Dedifferentiated amniotic fluid mesenchymal stem cell (primary cell): Measurements from ENCODE around the gene MPND.
"Not testable (repeated sequence)": the region's sequence is repeated elsewhere in the genome, so short reads cannot be mapped to it uniquely, and the experiment has no call there.

ENCODE experiments used
- DNase-seq: peaks from one replicate; pipeline ENCODE4 v3.0.0-alpha.2; 2016; ENCODE audit errors: extremely low spot score

The MPND gene

DNA sequence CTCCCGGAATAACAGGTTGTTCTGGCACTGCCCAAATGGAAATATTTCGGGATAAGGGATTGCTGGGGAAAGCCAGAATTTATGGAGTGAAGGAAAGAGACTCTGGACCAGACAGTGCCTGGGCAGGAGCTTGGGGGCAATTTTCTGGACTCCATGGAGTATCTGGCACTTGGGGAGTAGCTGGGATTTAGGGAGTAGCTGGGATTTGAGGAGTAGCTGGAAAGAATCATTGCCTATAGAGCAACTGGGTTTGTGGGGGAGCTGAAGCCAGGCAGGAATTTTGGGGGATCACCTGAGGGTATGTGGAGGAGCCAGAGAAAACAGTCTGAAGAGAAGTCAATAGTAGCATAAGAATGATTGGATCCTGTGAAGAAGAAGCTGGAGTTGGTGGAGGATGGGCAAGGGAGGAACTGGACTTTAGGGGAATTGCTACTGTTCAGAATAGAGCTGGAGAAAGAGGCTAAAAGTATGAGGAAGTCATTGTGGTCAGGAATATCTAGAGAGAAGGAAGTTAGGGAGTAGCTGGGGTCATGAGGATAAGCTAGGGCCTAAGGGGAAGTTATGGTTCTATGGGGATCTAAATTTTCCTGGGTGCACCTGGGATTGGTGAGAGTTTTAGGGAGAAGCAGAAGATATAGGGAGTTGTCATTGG lies 24.2 kb upstream of the MPND start:
- no peak for DNase-seq

DNA sequence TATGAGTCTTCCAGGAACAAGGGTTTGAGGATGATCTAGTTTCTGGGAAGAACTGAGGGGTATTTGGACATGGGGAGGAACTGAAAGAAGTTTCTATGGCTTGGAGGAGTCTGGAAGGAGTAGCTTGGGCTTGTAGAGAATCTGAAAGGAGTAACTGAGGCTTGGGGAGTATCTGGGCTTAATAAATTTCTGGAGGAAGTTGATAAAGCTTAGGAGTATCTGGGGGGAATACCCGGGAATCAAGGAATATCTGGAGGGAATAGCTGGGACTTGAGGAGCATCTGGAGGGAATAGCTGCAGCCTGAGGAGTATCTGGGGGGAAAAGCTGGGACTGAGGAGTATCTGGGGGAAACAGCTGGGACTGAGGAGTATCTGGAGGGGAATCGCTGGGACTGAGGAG lies 22.9 kb upstream of the MPND start:
- no peak for DNase-seq

DNA sequence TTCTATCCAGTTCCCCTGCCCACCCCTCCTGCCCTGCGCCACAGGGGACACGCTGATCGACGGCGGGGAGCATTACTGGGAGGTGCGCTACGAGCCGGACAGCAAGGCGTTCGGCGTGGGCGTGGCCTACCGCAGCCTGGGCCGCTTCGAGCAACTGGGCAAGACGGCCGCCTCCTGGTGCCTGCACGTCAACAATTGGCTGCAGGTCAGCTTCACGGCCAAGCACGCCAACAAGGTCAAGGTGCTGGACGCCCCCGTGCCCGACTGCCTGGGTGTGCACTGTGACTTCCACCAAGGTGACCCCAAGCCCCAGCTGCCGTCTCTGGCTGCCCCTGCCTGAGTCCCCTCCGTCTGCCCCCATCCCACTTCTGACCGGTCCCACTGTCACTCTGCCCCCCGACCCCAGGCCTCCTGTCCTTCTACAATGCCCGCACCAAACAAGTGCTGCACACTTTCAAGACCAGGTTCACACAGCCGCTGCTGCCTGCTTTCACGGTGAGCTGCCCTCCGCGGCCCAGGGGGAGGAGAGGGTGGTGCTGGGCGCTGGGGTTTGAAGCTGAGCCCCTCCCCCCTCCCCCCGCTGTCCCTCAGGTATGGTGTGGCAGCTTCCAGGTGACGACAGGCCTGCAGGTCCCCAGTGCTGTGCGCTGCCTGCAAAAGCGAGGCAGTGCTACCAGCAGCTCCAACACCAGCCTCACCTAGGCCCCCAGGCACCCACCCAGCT lies 20.3 kb upstream of the MPND start:
- DNase-seq = no peak

DNA sequence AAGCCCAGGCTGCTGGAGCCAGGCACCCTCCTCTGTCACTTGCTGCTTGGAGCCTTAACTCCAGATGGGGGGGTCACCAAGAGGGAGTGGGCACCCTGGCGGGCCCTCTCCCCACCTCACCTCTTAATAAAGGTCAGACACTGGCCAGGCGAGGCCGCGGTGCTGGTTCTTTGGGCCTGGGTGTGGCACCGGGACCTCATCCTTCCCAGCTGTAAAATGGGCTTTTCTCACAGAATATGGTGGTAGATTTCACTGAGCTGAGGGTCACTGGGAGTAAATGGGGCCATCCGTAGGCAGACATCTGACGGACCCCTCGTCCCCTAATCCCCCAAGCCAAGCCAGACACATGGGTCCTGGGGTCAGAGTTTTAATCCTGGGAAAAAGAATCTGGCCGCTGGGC lies 19.7 kb upstream of the MPND start:
- DNase-seq = no peak

DNA sequence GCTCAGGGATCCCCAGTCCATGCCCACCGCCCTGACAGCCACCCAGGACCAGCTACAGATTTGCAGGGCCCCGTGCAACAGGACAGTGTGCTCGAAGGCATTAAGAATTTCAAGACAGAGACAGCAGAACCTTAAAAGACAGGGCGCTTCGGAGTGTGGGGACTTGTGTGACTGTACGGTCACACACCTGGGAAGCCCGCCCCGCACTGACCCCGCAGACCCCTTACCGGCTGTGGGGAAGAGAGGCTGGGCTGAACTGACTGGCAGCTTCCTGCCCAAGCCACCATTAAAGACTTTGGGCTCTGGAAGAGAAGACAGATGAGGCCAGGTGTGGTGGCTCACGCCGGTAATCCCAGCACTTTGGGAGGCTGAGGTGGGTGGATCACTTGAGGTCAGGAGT lies 19.1 kb upstream of the MPND start:
- no peak for DNase-seq

DNA sequence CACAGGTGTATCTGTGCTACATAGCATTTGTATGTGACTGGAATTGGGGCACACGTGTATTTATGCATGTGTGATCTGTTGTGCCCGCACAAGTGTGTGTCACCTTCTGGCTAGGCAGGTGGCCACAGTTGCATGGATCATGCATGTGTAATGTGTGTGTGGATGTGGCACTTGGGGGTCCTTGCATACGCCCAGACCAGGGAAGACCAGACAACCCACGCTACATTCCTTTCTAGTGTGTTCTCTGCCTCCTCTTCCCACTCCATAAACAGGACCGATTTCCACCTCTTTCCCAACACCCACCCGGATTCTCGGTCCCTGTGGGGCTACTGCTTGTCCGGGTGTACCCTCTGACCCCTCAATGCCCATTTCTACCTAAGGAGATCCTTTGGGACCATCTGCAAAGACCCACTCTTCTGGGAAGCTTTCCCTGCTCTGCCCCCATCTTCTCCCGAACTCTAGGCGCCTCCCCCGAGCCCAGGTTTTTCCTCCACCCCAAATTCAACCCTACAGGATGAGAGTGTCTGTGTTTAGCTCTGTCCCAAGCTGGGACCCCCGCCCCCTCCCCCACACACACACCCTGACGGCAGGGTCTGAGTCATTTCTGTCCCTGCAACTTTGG lies 17.0 kb upstream of the MPND start:
- DNase-seq = no peak

DNA sequence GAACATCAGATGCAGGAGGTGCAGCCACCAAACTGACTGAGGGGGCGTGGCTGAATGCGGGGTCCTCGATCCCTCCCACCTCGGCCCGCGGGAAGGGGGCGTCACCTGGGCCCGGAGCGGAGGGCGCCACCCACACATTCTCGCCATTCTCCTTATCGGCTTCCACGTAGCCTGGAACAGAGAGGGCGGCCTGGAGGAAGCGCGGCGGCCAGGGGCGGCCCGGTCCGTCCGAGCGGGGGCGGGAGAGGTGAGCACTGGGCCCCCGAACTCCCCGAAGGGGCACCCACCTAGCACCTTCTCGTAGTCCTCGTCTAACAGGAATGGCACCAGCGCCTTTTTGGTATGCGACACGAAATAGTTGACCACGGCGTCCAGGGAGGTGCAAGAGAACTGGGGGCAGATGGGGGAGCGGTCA lies 16.5 kb upstream of the MPND start:
- DNase-seq = no peak

DNA sequence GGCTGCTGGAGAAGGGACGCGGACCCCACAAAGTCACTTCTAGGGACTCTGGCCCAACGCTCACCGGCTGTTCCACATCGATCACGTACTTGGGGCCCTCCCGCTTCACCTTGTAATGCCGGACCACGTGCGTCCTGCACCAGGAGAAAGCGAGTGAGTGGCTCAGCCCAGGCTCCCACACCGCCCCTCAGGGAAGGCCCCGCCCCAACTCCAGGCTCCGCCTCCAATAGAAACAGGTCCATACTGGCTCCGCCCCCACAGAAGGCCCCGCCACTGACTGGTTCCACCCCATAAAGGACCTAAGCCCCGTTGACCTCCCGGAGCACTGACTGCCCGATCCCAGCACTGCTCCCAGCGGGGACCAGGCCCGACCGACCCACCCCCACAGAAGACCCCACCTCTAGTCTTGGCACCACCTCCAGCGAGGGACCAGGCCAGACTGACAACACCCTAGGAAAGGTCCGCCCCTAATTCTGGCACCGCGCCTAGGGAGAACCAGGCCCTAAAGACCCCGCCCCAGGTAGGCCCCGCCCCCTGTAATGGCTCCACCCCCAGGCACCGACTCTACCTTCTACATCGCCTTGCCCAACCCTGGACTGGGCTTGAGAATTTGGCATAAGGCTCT lies 16.0 kb upstream of the MPND start:
- no peak for DNase-seq

DNA sequence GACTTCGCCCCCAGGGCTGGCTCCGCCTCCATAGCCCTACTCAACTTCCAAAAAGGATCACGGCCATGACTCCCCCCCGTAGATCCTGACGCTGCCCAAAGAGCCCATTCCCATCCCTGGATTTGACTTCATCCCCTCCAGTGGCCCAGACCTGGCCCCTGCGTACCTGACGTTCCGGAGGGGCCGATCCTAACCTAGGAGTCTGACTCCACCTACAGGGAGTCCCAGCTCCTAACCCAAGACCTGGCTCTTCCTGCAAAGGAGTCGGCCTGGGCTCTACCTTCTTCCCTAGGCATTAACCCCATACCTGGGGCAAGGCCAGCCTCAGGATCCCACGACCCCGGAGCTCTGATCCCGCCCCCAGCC lies 15.5 kb upstream of the MPND start:
- no peak for DNase-seq

DNA sequence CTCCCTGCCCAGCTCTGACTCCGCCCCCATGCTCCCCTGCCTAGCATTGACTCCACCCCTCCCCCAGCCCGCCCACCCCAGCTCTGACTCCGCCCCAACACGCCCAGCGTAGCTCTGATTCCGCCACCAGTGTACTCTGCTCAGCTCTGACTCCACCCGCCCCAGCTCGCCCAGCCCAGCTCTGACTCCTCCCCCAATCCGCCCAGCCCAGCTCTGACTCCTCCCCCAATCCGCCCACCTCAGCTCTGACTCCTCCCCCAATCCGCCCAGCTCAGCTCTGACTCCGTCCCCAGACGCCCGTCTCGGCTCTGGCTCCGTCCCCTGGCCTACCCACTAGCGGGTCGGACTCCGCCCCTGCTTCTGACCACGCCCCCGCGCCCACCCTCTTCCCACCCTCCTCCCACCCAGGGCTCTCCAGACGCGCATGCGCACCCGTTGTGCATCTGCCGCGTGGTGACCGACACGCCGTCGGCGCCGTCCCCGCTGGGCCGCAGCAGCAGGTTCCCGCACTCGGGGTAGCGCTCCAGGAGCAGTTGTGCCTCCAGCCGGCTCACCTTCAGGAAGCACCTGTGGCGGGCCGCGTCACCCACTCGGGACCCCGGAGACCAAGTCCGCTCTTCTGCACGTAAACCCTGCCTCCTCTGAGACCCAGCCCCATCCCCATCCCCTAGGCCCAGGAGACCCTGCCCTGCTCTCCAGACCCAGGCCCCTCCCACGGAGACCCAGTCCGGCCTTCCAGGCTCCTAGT lies 14.9 kb upstream of the MPND start:
- DNase-seq = peak; percentile 86

DNA sequence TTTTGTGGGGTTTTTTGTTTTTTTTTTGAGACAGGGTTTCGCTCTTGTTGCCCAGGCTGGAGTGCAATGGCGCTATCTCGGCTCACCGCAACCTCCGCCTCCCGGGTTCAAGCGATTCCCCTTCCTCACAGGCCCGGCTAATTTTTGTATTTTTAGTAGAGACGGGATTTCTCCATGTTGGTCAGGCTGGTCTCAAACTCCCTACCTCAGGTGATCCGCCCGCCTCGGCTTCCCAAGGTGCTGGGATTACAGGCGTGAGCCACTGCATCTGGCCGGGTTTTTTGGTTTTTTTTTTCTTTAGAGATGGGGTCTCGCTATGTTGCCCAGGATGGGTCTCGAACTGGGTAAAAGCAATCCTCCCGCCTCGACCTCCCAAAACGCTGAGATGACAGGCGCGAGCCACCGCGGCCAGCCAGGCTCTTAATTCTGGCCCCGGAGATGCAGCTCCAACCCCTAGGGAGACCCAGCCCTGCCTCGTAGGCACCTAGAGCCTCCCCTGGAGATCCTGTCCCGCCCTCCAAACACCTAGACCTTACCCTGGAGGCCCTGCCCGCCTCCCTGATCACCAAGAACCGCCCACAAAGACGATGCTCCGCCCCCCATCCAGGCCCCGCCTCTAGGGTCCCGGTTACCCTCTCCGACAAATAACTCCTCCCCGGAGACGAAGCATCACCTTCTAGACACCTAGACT lies 14.2 kb upstream of the MPND start:
- DNase-seq = not testable (repeated sequence)

DNA sequence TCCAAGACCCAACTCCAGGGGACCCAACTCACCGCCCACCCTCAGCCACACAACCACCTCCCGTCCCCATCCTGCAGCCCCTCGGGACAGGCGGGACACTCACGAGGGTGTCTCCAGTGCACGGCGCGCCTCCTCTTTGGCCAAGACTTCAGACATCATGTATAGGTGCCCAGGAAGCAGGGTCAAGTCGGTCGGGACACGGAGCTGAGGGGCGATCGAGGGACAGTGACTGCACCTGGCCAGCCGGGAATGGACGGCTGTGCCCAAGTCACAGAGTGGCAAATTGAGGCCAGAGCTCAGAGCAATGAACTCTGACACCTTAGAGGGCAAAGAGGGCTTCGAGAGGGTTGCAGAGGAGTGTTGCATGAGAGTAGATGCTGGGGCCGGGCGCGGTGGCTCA lies 13.5 kb upstream of the MPND start:
- no peak for DNase-seq

DNA sequence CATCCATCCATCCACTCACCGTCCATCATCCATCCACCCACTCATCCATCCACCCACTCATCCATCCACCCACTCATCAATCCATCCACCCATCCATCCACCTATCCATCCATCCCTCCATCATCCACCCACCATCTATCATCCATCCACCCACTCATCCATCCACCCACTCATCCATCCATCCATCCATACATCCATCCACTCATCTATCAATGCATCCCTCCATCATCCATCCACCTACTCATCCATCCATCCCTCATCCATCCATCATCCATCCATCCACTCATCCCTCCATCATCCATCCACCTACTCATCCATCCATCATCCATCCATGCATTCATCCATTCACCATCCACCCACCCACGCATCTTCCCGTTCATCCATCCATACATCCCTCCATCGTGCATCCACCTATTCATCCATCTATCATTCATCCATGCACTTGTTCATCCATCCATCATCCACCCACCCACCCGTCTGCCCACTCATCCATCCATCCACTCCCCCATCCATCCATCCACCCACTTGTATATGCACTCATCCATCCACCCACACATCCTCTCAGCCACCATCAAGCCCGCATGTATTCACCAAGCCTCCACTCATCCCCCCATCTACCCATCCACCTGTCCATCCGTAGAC lies 8.3 kb upstream of the MPND start:
- no peak for DNase-seq

DNA sequence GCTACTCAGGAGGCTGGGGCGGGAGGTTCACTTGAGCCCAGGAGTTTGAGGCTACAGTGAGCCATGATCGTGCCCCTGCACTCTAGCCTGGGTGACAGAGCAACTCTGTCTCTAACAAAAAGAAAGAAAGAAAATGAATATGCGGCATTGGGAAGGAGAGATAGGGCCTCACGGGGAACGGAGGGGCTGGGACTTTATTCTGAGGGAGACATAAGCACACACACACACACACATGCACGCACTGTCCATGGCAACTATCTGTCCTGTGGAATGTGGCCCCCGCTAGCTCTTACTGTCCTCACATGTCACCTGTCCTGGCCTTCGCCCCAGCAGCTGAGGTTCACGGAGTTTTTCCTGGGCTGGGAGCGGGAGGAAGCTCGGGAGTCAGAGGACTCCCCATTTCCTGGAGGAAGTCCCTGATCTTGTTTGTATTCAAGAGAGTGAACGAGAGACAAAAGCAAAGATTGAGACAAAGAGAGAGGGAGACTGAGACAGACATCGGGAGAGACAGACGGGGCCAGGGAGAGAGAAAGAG lies 5.4 kb upstream of the MPND start:
- no peak for DNase-seq

DNA sequence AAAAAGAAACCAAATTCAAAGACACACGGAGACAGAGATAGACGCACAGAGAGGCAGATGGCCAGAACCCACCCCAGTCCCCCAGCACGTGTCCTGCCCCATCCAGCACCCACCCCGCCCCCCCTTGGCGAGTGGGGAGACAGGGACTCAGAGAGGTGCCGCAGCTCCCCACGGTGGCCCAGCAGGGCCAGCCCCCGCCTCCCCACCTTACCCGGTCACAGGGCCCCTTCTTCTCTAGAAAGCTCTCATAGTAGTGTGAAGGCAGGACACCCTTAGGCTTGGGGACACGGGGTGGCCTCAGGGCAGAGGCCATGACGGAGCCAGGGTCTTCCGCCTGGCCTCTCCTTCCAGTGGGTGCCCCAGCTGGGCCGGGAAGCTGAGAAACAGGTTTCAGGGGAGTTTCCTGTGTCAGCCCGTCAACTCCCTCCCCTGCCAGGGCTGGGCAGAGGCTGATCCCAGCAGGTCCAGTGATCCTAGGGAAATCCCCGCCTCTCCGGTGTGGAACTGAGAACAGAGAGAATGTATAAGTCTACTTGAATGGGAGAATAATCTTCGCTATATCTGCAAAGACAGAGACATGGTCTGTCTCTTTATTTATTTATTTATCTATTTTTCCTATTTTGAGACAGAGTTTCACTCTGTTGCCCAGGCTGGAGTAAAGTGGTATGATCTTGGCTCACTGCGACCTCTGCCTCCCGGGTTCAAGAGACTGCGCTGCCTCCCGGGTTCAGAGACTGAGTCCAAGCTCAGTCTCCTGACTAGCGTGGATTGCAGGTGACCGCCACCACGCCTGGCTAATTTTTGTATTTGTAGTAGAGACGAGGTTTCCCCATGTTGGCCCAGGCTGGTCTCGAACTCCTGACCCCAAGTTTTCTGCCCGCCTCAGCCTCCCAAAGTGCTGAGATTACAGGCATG lies 4.7 kb upstream of the MPND start, which contains the start of gene STAP2:
Gene STAP2 (minus strand): TSS at position 387 of the 915 bp plus-strand sequence. CDS start 74 bp downstream, at position 313.
- DNase-seq = no peak

DNA sequence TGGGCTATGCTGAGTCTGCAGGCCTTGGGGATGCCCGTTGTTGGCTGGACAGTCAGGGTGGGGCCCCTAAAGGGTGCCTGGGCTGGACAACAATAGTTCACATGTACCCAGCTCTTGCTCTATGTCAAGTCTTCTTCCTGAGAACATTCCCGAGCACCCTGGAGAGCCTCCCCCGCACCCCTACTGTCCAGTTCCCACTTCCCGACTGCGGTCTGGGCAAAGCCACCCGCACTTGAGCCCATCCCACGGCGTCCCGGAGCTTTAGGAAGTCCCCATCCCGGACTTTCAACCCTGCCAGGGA lies 1.1 kb upstream of the MPND start:
- DNase-seq = no peak

DNA sequence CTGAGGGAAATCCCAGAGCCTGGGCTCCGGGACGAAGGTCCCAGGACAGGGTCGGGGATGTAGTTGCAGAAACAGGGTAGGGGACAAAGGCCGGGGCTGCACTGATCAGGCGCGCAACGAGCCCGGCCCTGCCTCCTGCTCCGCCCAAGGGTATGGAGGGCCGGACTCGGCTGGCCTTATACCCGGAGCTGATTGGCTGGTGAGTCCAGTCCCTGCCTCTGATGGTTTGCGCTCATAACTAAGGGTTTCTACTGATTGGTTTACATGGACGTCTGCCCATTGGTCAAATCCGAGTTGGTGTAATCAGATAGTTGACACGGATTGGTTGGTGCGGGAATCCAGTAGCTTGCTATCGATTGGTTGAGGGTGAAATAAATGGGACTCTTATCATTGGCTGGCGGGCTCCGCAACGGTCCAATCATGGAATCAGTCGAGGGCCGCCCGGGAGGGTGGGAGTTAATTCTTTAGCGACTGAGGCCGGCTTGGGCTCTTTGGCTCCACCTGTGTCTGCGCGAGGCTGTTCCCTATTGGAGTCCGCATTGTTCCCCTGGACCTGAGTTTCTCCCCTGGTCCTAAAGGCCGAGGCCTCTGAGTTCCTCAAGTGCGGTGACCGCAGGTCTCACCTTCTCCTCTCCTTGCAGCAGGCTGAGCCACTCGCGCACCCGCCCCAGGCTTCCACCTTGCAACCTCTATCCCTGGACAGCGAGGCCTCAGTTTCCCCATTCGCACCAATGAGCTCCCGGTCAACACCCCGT lies 570 bp upstream of the MPND start:
- DNase-seq = peak; percentile 100

DNA sequence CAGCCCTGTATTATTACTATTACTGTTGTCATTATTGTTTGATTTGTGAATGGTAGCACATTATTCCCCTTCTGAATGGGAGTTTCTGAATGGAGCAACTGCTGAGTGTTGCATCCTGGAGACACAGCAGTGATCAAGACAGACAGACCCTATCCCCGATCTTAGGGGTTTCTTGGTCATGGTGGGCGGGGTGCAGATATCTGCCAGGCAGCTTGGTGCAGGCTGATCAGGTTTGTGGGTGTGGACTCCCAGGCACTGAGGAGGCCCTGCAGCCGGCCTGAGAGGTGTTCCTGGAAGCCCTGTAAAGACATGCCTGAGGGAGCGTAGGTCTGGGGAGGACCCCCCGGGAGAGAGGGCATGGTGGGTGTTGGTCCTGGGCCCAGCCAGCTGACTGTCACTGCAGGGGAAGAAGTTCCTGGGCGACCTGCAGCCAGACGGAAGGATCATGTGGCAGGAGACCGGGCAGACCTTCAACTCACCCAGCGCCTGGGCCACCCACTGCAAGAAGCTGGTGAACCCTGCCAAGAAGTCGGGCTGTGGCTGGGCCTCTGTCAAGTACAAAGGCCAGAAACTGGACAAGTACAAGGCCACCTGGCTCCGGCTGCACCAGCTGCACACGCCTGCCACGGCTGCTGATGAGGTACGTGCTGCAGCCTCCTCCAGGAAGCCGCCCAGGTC lies 2.1 kb downstream of the MPND start:
- DNase-seq = no peak

DNA sequence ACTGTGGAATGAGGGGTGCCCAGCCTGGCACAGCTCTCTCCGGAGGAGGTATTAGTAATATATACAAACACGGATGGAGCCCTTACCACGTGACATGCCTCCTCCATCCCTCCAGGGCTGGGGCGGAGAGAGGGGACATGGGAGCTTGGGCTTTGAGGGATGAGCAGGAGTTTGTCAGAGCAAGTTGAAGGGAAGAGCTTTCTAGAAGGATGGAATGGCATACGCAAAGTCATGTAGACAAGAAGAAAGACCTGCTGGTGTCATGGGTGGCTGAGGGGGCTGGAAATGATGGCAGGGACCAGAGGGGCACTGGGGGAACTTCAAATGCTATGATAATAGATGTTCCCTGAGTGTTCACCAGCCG lies 2.6 kb downstream of the MPND start:
- no peak for DNase-seq
